ENCODE measurements around the gene LIMK1. TPM values are rescaled to one million over a fixed set of nuclear protein-coding genes. Genes with fewer than 3 reads are reported as not detected.

LIMK1 gene
- total and polyA plus RNA-seq, 2 of the 13 experiments (the other 11 are each of a cell fraction or from before 2014, with no cell fraction given), result 8.9 to 18.8 TPM

DNA sequence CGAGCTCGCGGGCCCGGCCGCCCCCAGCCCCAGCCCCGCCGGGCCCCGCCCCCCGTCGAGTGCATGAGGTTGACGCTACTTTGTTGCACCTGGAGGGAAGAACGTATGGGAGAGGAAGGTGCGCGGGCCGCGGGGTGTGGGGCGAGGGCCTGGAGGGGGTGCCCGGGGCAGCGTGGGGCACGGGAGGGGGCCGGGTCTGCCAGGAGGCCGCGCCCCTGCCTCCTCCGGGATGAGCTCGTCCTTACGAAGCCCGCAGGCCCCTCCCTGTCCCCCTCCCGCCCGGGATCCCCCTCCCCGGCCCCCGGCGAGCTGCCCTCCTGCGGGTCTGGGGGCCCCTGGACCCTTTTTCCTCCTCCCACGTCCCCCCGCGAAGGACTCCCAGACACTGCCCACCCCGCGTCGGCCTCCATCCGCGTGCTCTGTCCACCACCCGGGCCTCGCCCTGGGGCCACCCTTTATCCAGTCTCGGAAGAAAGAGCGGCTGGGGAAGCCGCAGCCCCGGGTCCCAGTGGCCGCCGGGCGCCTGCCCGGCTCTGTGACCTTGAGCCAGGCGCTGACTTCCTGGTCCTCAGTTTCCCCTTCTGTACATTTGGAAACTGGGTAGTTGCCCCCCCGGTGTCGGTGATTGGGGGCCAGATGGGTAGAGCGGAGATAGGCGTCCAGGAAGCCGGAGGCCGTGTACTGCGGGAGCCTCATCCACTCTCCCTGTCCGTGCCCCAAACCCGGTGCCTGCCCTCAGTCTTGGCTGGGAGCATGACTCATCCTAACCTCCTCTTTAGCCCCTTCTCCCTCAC is 521 bp downstream of the LIMK1 start:
- 4% methylated on average over 17 of the region's 61 CpGs for WGBS (ENCODE audit: low lambda C conversion rate)
- ATAC-seq, result peak; percentile 60
- BruUV-seq (replicated peaks), result no TSS peak
- H3K27ac ChIP-seq (ENCODE audit: extremely low read length, insufficient read depth, low read length), result no peak overlapping the region
- no peak for FAIRE-seq
- peaks cover 18% of the 10 kb centered on the region for H3K4me1 ChIP-seq (ENCODE audit: insufficient read depth, low read length)
- H3K27me3 ChIP-seq (ENCODE audit: control insufficient read depth in 1 of 2, insufficient read depth in 2 of 2, low read length in 2 of 2), result no peaks in the 10 kb centered on the region
- H3K9me3 ChIP-seq (ENCODE audit: low read length), result no peaks in the 10 kb centered on the region
- intact Hi-C loops (cut with micrococcal nuclease; ENCODE audit: unreplicated experiment), result no loop called here
- H3K4me3 ChIP-seq (replicated peaks in 1 of 3; ENCODE audit: insufficient read depth in 1 of 3, low read depth in 2 of 3, low read length in 3 of 3), result peak overlapping the region; percentile 61 to 72 (median 66)
- in situ Hi-C loops (cut with HindIII; ENCODE audit: extremely low pct_ligation_motif_present, low pct_unique_long_range_greater_than_20kb), result no loop called here
- no peaks in the 10 kb centered on the region for H3K79me2 ChIP-seq (ENCODE audit: insufficient read depth, low read length)
- peak overlapping the region; percentile 46 for H3K9ac ChIP-seq (ENCODE audit: insufficient read depth, low read depth, low read length)
- peak overlapping the region; percentile 77 for H3K4me2 ChIP-seq (ENCODE audit: low read depth, low read length)
- ChIA-PET POLR2A (interaction anchor here (1.0 to 1.4 kb wide), 3 partner anchors 88 to 209 kb away, joined by 3 to 5 read pairs (median 4); no protein-coding TSS in a partner anchor), CTCF (ENCODE audit: low intra/inter-chr PET ratio, low total read pairs) (no interaction called here)
- no peaks in the 10 kb centered on the region for H3K36me3 ChIP-seq (replicated peaks in 1 of 2; ENCODE audit: control insufficient read depth in 1 of 2, insufficient read depth in 2 of 2, low read length in 2 of 2)
- no peak overlapping the region for H2AFZ ChIP-seq (ENCODE audit: low read length)
- DNase-seq (ENCODE audit: low spot score), result no peak
- H4K20me1 ChIP-seq (ENCODE audit: insufficient read depth, low read length), result no peaks in the 10 kb centered on the region
- TF ChIP-seq ZFAT (CRISPR knock-in tag; conservative IDR thresholded peaks at IDR 0.05) (no peak), FOSL2 (CRISPR knock-in tag; IDR thresholded peaks at IDR 0.05) (peak; percentile 75), HOXA7 (CRISPR knock-in tag; IDR thresholded peaks at IDR 0.05) (no peak)
- TF ChIP-seq, protein P1, sequence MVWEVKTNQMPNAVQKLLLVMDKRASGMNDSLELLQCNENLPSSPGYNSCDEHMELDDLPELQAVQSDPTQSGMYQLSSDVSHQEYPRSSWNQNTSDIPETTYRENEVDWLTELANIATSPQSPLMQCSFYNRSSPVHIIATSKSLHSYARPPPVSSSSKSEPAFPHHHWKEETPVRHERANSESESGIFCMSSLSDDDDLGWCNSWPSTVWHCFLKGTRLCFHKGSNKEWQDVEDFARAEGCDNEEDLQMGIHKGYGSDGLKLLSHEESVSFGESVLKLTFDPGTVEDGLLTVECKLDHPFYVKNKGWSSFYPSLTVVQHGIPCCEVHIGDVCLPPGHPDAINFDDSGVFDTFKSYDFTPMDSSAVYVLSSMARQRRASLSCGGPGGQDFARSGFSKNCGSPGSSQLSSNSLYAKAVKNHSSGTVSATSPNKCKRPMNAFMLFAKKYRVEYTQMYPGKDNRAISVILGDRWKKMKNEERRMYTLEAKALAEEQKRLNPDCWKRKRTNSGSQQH (CRISPR knock-in tag; IDR thresholded peaks at IDR 0.05; ENCODE audit: low read depth), result 0 out of 2 replicates have a peak, but pooled peaks have one; percentile 40
- TF ChIP-seq, protein P2, sequence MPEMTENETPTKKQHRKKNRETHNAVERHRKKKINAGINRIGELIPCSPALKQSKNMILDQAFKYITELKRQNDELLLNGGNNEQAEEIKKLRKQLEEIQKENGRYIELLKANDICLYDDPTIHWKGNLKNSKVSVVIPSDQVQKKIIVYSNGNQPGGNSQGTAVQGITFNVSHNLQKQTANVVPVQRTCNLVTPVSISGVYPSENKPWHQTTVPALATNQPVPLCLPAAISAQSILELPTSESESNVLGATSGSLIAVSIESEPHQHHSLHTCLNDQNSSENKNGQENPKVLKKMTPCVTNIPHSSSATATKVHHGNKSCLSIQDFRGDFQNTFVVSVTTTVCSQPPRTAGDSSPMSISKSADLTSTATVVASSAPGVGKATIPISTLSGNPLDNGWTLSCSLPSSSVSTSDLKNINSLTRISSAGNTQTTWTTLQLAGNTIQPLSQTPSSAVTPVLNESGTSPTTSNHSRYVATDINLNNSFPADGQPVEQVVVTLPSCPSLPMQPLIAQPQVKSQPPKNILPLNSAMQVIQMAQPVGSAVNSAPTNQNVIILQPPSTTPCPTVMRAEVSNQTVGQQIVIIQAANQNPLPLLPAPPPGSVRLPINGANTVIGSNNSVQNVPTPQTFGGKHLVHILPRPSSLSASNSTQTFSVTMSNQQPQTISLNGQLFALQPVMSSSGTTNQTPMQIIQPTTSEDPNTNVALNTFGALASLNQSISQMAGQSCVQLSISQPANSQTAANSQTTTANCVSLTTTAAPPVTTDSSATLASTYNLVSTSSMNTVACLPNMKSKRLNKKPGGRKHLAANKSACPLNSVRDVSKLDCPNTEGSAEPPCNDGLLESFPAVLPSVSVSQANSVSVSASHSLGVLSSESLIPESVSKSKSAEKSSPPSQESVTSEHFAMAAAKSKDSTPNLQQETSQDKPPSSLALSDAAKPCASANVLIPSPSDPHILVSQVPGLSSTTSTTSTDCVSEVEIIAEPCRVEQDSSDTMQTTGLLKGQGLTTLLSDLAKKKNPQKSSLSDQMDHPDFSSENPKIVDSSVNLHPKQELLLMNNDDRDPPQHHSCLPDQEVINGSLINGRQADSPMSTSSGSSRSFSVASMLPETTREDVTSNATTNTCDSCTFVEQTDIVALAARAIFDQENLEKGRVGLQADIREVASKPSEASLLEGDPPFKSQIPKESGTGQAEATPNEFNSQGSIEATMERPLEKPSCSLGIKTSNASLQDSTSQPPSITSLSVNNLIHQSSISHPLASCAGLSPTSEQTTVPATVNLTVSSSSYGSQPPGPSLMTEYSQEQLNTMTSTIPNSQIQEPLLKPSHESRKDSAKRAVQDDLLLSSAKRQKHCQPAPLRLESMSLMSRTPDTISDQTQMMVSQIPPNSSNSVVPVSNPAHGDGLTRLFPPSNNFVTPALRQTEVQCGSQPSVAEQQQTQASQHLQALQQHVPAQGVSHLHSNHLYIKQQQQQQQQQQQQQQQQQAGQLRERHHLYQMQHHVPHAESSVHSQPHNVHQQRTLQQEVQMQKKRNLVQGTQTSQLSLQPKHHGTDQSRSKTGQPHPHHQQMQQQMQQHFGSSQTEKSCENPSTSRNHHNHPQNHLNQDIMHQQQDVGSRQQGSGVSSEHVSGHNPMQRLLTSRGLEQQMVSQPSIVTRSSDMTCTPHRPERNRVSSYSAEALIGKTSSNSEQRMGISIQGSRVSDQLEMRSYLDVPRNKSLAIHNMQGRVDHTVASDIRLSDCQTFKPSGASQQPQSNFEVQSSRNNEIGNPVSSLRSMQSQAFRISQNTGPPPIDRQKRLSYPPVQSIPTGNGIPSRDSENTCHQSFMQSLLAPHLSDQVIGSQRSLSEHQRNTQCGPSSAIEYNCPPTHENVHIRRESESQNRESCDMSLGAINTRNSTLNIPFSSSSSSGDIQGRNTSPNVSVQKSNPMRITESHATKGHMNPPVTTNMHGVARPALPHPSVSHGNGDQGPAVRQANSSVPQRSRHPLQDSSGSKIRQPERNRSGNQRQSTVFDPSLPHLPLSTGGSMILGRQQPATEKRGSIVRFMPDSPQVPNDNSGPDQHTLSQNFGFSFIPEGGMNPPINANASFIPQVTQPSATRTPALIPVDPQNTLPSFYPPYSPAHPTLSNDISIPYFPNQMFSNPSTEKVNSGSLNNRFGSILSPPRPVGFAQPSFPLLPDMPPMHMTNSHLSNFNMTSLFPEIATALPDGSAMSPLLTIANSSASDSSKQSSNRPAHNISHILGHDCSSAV (CRISPR knock-in tag; IDR thresholded peaks at IDR 0.05; ENCODE audit: borderline replicate concordance), result no peak
- TF ChIP-seq, protein P3, sequence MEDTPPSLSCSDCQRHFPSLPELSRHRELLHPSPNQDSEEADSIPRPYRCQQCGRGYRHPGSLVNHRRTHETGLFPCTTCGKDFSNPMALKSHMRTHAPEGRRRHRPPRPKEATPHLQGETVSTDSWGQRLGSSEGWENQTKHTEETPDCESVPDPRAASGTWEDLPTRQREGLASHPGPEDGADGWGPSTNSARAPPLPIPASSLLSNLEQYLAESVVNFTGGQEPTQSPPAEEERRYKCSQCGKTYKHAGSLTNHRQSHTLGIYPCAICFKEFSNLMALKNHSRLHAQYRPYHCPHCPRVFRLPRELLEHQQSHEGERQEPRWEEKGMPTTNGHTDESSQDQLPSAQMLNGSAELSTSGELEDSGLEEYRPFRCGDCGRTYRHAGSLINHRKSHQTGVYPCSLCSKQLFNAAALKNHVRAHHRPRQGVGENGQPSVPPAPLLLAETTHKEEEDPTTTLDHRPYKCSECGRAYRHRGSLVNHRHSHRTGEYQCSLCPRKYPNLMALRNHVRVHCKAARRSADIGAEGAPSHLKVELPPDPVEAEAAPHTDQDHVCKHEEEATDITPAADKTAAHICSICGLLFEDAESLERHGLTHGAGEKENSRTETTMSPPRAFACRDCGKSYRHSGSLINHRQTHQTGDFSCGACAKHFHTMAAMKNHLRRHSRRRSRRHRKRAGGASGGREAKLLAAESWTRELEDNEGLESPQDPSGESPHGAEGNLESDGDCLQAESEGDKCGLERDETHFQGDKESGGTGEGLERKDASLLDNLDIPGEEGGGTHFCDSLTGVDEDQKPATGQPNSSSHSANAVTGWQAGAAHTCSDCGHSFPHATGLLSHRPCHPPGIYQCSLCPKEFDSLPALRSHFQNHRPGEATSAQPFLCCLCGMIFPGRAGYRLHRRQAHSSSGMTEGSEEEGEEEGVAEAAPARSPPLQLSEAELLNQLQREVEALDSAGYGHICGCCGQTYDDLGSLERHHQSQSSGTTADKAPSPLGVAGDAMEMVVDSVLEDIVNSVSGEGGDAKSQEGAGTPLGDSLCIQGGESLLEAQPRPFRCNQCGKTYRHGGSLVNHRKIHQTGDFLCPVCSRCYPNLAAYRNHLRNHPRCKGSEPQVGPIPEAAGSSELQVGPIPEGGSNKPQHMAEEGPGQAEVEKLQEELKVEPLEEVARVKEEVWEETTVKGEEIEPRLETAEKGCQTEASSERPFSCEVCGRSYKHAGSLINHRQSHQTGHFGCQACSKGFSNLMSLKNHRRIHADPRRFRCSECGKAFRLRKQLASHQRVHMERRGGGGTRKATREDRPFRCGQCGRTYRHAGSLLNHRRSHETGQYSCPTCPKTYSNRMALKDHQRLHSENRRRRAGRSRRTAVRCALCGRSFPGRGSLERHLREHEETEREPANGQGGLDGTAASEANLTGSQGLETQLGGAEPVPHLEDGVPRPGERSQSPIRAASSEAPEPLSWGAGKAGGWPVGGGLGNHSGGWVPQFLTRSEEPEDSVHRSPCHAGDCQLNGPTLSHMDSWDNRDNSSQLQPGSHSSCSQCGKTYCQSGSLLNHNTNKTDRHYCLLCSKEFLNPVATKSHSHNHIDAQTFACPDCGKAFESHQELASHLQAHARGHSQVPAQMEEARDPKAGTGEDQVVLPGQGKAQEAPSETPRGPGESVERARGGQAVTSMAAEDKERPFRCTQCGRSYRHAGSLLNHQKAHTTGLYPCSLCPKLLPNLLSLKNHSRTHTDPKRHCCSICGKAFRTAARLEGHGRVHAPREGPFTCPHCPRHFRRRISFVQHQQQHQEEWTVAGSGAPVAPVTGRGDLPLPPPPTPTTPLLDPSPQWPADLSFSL (CRISPR knock-in tag; IDR thresholded peaks at IDR 0.05), result no peak

All from HepG2 (cell line).